CD4-positive, CD25-positive, alpha-beta regulatory T cell (primary cell): Measurements from ENCODE around the gene ARL8B. TPM values are rescaled to one million over a fixed set of nuclear protein-coding genes. Genes with fewer than 3 reads are reported as not detected.

Experiments
- ATAC-seq, 2 donors: fragments of 150-1000 bp; cut with Tn5 transposase; one replicate each; pipeline ENCODE4 v1.10.0; 2021; ENCODE audit warnings: low read depth in 2 of 2, moderate number of reproducible peaks in 2 of 2, moderate library complexity in 1 of 2
- DNase-seq, 3 donors: peaks; one replicate each; pipeline versions ENCODE4 v3.0.0 to v3.0.0-alpha.2; 2012 to 2022; ENCODE audit warnings: mixed read lengths in 1 of 3
- H3K27ac ChIP-seq: one replicate; pipeline ENCODE4 v1.7.0; 2013; ENCODE audit warnings: mild to moderate bottlenecking, low read length; ENCODE audit not compliant: insufficient read depth, poor library complexity, severe bottlenecking
- H3K27me3 ChIP-seq: one replicate; pipeline ENCODE4 v1.7.0; 2013; ENCODE audit warnings: low read length; ENCODE audit not compliant: control insufficient read depth, insufficient read depth
- H3K36me3 ChIP-seq: one replicate; pipeline ENCODE4 v1.7.0; 2013; ENCODE audit warnings: mild to moderate bottlenecking, low read length, moderate library complexity; ENCODE audit not compliant: control insufficient read depth, insufficient read depth
- H3K4me1 ChIP-seq: 2 replicates; pipeline ENCODE4 v1.7.0; 2013; ENCODE audit warnings: mild to moderate bottlenecking, low read length; ENCODE audit not compliant: insufficient read depth, control insufficient read depth, poor library complexity, severe bottlenecking
- H3K4me3 ChIP-seq: one replicate; pipeline ENCODE4 v1.7.0; 2013; ENCODE audit warnings: low read depth, mild to moderate bottlenecking, low read length, moderate library complexity
- H3K9me3 ChIP-seq, 2 experiments: 1 replicate in 1 of 2; 2 replicates in 1 of 2; pipeline ENCODE4 v1.7.0; 2013; ENCODE audit warnings: low read length in 2 of 2, mild to moderate bottlenecking in 1 of 2, moderate library complexity in 1 of 2; ENCODE audit not compliant: control insufficient read depth in 2 of 2
- H3K27ac Mint-ChIP-seq, 3 donors: one replicate each; pipeline ENCODE4 v1.8.0; 2020 to 2022; ENCODE audit warnings: mild to moderate bottlenecking in 3 of 3, mixed read lengths in 3 of 3, moderate library complexity in 2 of 3
- H3K27me3 Mint-ChIP-seq: one replicate; pipeline ENCODE4 v1.8.0; 2022; ENCODE audit warnings: mild to moderate bottlenecking, mixed read lengths
- H3K36me3 Mint-ChIP-seq: one replicate; pipeline ENCODE4 v1.8.0; 2020; ENCODE audit warnings: mixed read lengths
- H3K4me1 Mint-ChIP-seq, 4 donors: one replicate each; pipeline ENCODE4 v1.8.0; 2020 to 2022; ENCODE audit warnings: mixed read lengths in 4 of 4, mild to moderate bottlenecking in 1 of 4
- H3K4me3 Mint-ChIP-seq, 4 donors: one replicate each; pipeline ENCODE4 v1.8.0; 2020 to 2022; ENCODE audit warnings: mild to moderate bottlenecking in 4 of 4, mixed read lengths in 4 of 4, moderate library complexity in 3 of 4
- H3K9me3 Mint-ChIP-seq, 7 donors: one replicate each; pipeline ENCODE4 v1.8.0; 2020 to 2022; ENCODE audit warnings: mixed read lengths in 7 of 7, mild to moderate bottlenecking in 3 of 7, moderate library complexity in 2 of 7
- polyA plus RNA-seq, 4 donors: library from polyadenylated mRNA; unstranded; fragments of 300-500 nt; fragmentation: Illumina TruSeq; gene quantifications; one replicate each; pipeline ENCODE4 v1.2.3, GENCODE V29; 2021
- total RNA-seq: library from RNA; stranded (reverse); gene quantifications from one replicate; pipeline ENCODE4 v1.2.3, GENCODE V29; 2022

Gene ARL8B
- total and polyA plus RNA-seq, 5 donors from 2014 or later, result 43.0 to 67.4 (median 56.9) TPM

DNA sequence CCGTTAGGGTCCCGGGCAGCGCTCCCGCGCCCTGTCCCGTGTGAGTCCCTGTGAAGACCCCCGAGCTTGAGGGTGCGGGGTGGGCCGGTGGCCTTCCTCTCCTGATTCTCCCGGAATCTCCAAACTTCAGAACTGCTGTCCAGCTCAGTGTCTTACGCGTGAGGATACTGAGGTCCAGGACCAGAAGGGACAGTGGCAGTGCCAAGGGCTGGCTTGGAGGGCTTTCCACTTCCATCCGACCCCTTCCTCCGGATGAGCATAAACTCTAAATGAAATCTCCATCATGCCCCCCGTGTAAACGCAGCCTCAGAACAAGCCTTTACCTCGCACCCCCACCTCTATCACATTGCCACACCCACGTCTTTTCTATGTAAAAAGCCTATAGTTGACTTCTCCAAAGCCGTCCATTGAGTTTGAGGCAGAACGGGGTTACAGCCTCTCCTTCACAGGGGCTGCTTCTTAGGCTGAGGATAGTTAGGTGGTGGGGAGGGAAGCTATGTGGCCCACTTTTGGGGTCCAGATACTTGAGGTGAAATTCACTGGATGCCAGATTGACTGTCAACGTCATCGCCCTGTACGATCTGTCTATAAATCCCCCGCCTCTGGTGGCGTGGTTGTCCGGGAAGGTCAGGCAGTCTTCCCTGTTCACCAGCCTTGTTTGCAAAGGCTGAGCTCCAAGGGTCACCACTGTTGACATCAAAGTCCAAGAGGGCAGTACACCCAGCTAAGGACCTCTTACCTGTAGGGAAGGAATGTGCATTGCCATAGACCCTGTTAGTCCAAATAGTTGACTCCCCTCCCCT is 66.5 kb downstream of the ARL8B start:
- peaks cover 6% of the 10 kb centered on the region for H3K27me3 Mint-ChIP-seq
- ATAC-seq (peak; percentile 24), DNase-seq (peak; percentile 36 to 79 (median 69))
- peaks cover 0 to 2% (median 0%) of the 10 kb centered on the region in 7 donors for H3K9me3 Mint-ChIP-seq
- Histone ChIP-seq H3K27ac (peak overlapping the region; percentile 94), H3K27me3 (no peaks in the 10 kb centered on the region), H3K4me1 (peaks cover 43% of the 10 kb centered on the region), H3K36me3 (peaks cover 2% of the 10 kb centered on the region), H3K9me3 (no peaks in the 10 kb centered on the region), H3K4me3 (peak overlapping the region; percentile 100)
- peak overlapping the region; percentile 97 to 100 (median 98) for H3K4me3 Mint-ChIP-seq
- peaks cover 8% of the 10 kb centered on the region for H3K36me3 Mint-ChIP-seq
- H3K27ac Mint-ChIP-seq, result peak overlapping the region; percentile 93 to 100 (median 98)
- peaks cover 24 to 48% (median 36%) of the 10 kb centered on the region in 4 donors for H3K4me1 Mint-ChIP-seq

DNA sequence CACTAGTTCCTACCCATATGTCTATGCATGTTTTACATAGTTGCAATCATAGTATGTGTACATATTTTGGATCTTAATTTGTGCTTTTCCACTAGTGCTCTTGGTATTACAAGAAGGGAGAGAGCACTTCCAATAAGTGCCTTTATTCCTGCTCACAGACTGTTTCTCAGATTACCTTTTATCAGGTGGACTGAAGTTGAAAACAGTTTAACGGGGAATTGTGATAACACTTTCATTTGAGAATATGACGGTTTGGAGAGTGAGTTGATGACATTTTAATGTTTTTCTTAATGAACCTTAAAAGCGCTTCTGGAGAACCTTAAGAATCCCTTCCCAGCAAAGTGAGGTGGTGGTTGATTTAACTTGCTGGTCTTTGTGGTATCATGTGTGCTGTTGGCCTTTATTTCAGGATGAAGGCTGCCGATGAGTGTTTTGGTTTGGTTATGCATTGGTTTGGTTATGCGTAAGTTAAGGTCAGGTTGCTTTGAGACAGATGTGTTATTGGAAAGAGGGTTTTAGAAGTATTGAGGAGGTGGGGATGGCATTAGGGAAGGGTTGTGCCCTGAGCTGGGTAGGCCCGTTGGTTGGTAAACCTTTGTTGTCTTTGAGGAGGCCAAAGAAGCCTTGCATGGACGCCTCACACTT is 68.2 kb downstream of the ARL8B start:
- no peak for ATAC-seq
- peak overlapping the region; percentile 100 for H3K4me3 ChIP-seq
- Mint-ChIP-seq H3K4me3 (peak overlapping the region; percentile 97 to 100 (median 98)), H3K4me1 (peaks cover 36 to 60% (median 48%) of the 10 kb centered on the region in 4 donors), H3K27ac (peak overlapping the region; percentile 96 to 100 (median 98)), H3K9me3 (peaks cover 0 to 2% (median 0%) of the 10 kb centered on the region in 7 donors), H3K36me3 (peaks cover 8% of the 10 kb centered on the region), H3K27me3 (peaks cover 6% of the 10 kb centered on the region)
- no peaks in the 10 kb centered on the region for H3K27me3 ChIP-seq
- peak in 1 of 3 donors; percentile 41 for DNase-seq
- H3K9me3 ChIP-seq, result no peaks in the 10 kb centered on the region
- peaks cover 59% of the 10 kb centered on the region for H3K4me1 ChIP-seq
- peaks cover 9% of the 10 kb centered on the region for H3K36me3 ChIP-seq
- H3K27ac ChIP-seq, result peak overlapping the region; percentile 94

DNA sequence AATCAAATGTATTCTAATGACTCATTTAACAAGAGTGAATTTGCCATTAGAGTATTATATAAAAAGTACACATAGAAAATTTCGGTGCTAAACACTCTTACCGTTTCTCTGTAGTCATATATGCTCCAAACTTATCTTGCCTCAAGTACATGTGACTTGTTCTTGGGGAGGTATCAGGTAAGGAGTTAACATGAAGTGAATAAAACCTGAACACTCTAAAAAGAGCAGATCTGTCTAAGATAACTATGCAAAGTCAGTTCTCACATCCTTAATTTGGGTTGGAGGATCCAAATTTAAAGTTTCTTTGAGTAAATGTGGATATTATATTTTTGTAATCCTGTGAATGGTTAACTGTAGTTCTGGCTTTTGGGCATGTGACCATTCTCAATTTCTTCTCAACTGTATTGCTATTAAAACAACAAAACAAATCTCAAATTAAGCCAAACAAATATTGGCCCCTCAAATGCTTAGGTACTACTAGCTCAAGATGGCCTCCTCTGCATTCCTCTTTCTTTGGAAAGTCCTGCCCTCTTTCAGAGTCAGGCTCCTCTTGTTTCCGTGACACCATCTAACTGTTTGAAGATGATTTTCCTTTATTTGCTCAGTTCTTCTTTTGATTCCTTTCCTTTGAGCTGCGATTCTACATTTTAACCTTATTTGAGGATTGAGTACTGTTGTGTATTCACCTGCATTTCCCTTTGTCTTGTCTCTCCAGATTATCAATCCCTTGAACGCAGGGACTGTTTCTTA is 69.6 kb downstream of the ARL8B start:
- ATAC-seq, result no peak
- H3K4me3 ChIP-seq, result peak overlapping the region; percentile 100

DNA sequence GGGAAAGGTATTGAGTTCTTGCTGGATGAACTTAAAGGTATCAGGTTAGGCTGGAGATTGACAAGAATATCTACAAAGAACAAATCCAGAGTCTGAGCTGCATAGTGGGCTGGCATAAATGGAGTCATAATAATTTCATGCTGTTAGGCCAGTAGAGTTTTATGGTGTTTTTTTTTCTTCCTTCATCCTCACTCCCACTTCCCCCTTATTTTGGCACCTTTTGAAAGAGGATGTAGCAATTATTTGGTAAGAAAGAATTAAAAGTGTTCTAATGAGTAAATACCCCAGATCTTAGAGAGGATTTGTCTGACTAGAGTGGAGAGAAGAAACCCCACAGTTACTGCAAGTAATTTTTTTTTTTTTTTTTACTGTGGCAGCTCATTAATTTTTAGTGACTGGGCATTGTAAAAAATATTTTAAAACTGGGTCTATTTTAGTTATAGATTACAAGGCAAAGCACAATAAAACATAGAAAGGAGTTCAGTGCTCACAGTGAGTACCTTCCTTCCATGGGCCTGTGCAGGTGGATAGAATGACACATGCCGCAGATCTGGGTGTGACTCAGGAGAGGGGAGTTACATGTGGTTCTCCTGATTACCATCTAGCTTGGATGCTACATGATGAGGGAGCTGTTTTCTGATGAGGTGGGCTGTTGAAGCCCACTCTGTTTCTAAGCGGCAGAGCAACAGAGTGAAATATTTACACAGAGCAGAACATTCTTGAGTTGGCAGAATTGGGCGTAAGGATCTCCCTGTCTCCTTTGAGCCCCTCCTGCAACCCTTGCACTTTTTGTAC is 70.7 kb downstream of the ARL8B start:
- Histone ChIP-seq H3K27ac (peak overlapping the region; percentile 94), H3K27me3 (no peaks in the 10 kb centered on the region), H3K9me3 (no peaks in the 10 kb centered on the region), H3K4me3 (peak overlapping the region; percentile 100), H3K4me1 (peaks cover 84% of the 10 kb centered on the region), H3K36me3 (peaks cover 9% of the 10 kb centered on the region)
- DNase-seq (peak in 1 of 3 donors; percentile 16), ATAC-seq (no peak)
- peaks cover 6% of the 10 kb centered on the region for H3K27me3 Mint-ChIP-seq
- H3K4me1 Mint-ChIP-seq, result peaks cover 47 to 77% (median 62%) of the 10 kb centered on the region in 4 donors
- peaks cover 0 to 3% (median 0%) of the 10 kb centered on the region in 7 donors for H3K9me3 Mint-ChIP-seq
- peak overlapping the region; percentile 71 to 79 (median 78) for H3K4me3 Mint-ChIP-seq
- H3K36me3 Mint-ChIP-seq, result peaks cover 22% of the 10 kb centered on the region
- peak overlapping the region; percentile 71 to 97 (median 74) for H3K27ac Mint-ChIP-seq

More for the DNA sequence above, 69.6 kb downstream of the ARL8B start:
- Mint-ChIP-seq H3K4me3 (peak overlapping the region; percentile 71 to 79 (median 78)), H3K27ac (peak overlapping the region; percentile 71 to 97 (median 74)), H3K9me3 (peaks cover 0 to 2% (median 0%) of the 10 kb centered on the region in 7 donors), H3K36me3 (peaks cover 13% of the 10 kb centered on the region), H3K27me3 (peaks cover 6% of the 10 kb centered on the region), H3K4me1 (peaks cover 39 to 71% (median 55%) of the 10 kb centered on the region in 4 donors)
- H3K4me1 ChIP-seq, result peaks cover 74% of the 10 kb centered on the region
- DNase-seq, result no peak
- peak overlapping the region; percentile 94 for H3K27ac ChIP-seq
- no peaks in the 10 kb centered on the region for H3K9me3 ChIP-seq
- peaks cover 9% of the 10 kb centered on the region for H3K36me3 ChIP-seq
- no peaks in the 10 kb centered on the region for H3K27me3 ChIP-seq

DNA sequence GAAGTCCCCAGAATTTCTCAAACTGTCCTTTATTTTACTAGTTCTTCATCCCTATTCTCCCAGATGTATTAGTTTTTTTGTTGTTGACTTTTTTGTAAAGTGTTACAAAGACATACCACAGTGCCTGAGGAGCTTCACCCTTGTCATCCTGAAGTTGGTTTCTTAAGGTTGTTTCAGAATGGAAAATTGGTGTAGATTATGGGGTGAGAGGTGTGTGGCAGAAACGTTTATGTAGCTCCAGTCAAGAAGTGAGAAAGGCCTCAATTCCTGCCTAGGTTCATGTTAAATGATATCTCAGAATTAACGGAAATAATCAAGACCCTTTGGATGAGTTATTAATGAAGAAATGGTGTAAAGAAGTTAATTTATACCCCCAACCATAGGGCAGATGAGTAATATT is 72.2 kb downstream of the ARL8B start:
- peak overlapping the region; percentile 91 to 95 (median 94) for H3K27ac Mint-ChIP-seq
- Histone ChIP-seq H3K36me3 (peaks cover 10% of the 10 kb centered on the region), H3K4me1 (peaks cover 99% of the 10 kb centered on the region), H3K27me3 (no peaks in the 10 kb centered on the region), H3K4me3 (peak overlapping the region; percentile 65), H3K9me3 (no peaks in the 10 kb centered on the region), H3K27ac (peak overlapping the region; percentile 80)
- peak overlapping the region; percentile 30 to 47 (median 41) for H3K4me3 Mint-ChIP-seq
- H3K9me3 Mint-ChIP-seq, result peaks cover 0 to 3% (median 0%) of the 10 kb centered on the region in 7 donors
- peaks cover 22% of the 10 kb centered on the region for H3K36me3 Mint-ChIP-seq
- H3K27me3 Mint-ChIP-seq, result no peaks in the 10 kb centered on the region
- no peak for DNase-seq
- no peak for ATAC-seq
- peaks cover 57 to 86% (median 75%) of the 10 kb centered on the region in 4 donors for H3K4me1 Mint-ChIP-seq

DNA sequence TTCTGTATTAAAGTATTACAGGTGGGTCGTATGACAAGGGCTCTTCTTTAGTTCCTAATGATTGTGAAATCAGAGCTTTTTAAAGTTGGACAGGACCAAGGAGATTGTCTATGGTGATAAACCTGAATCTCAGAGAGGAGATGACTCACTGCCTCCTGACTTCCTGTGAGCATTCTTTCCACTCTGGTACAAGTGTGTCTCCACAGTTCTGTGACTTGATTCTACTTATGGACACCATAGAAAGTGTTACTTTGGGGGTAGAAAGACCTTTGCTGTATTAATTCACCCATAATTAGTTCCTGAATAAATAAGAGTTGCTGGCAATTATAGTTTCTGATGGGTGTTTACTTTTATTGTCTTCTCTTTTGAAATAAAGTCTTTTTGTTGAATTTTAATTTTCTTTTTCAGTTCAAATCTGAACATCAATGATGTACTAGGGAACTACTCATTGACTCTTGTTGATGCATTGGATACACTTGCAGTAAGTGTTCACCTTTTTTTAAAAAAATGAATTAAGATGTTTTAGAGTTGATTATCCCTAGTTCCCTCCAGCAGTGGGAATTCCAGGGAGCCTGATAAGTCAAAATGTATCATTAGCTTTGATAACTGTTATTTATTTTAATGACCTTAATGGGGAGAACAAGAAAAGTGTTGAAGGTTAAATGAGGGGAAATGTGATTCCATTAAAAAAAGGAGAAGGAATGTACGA is 72.9 kb downstream of the ARL8B start:
- H3K9me3 ChIP-seq, result no peaks in the 10 kb centered on the region
- H3K27ac Mint-ChIP-seq, result peak overlapping the region; percentile 91 to 95 (median 94)
- DNase-seq (peak; percentile 32 to 80 (median 60)), ATAC-seq (peak; percentile 62 to 63)
- H3K4me3 Mint-ChIP-seq, result peak overlapping the region; percentile 30 to 47 (median 41)
- peak overlapping the region; percentile 80 for H3K27ac ChIP-seq
- peaks cover 99% of the 10 kb centered on the region for H3K4me1 ChIP-seq
- peaks cover 57 to 91% (median 79%) of the 10 kb centered on the region in 4 donors for H3K4me1 Mint-ChIP-seq
- peaks cover 24% of the 10 kb centered on the region for H3K36me3 Mint-ChIP-seq
- H3K27me3 ChIP-seq, result no peaks in the 10 kb centered on the region
- H3K4me3 ChIP-seq, result peak overlapping the region; percentile 65
- H3K27me3 Mint-ChIP-seq, result no peaks in the 10 kb centered on the region
- H3K9me3 Mint-ChIP-seq, result peaks cover 0 to 3% (median 0%) of the 10 kb centered on the region in 7 donors
- H3K36me3 ChIP-seq, result peaks cover 13% of the 10 kb centered on the region
